Sigmoid colon (tissue), 4 donors: ENCODE results near the gene NPIPA8.
"Not testable (repeated sequence)": the region's sequence is repeated elsewhere in the genome, so short reads cannot be mapped to it uniquely, and the experiment has no call there.

Source experiments
- CTCF ChIP-seq, 4 experiments: fragments of 450-650 bp in 3 of 4; fragments of 200-600 bp in 1 of 4; IDR thresholded peaks; one replicate each; pipeline ENCODE4 v1.5.1; 2016 to 2019; ENCODE audit warnings: antibody characterized with exemption in 4 of 4, mild to moderate bottlenecking in 3 of 4, moderate library complexity in 2 of 4
- EP300 ChIP-seq, 4 donors: sonication (generic); formaldehyde crosslinking; IDR thresholded peaks; one replicate each; pipeline ENCODE4 v1.6.1; 2017; ENCODE audit warnings: antibody characterized with exemption in 4 of 4
- POLR2A ChIP-seq, 2 donors: fragments of 450-650 bp; IDR thresholded peaks; one replicate each; pipeline ENCODE4 v1.6.1; 2016; ENCODE audit warnings: antibody characterized with exemption in 2 of 2, mild to moderate bottlenecking in 2 of 2, moderate library complexity in 2 of 2

- TF ChIP-seq POLR2A, CTCF, EP300 (IDR thresholded peaks at IDR 0.05): not testable (repeated sequence)
Observed at GRCh38 chr16:18296931-18297330, 39.6 kb downstream of the NPIPA8 start.
